H9 (cell line): ENCODE measurements around the gene PHLPP2. TPM values are rescaled to one million over a fixed set of nuclear protein-coding genes. Genes with fewer than 3 reads are reported as not detected.

Source experiments
- DNase-seq: peaks from one replicate; pipeline ENCODE4 v3.0.0-alpha.2; 2017
- H2AFZ ChIP-seq: one replicate; pipeline ENCODE4 v1.6.1; 2013; ENCODE audit warnings: mild to moderate bottlenecking, low read length, control low read depth, moderate library complexity
- H2AK5ac ChIP-seq: 2 replicates; pipeline ENCODE4 v1.6.1; 2013; ENCODE audit warnings: low read length, control low read depth, mixed read lengths; ENCODE audit not compliant: insufficient read length
- H2BK120ac ChIP-seq: one replicate; pipeline ENCODE4 v1.6.1; 2013; ENCODE audit warnings: low read depth, mild to moderate bottlenecking, low read length, control low read depth, inconsistent platforms; ENCODE audit not compliant: poor library complexity, severe bottlenecking
- H2BK12ac ChIP-seq: 2 replicates; pipeline ENCODE4 v1.6.1; 2013; ENCODE audit warnings: low read length, control low read depth, mixed read lengths, low read depth; ENCODE audit not compliant: insufficient read length
- H2BK15ac ChIP-seq: 2 replicates; pipeline ENCODE4 v1.6.1; 2013; ENCODE audit warnings: low read depth, low read length, control low read depth
- H2BK20ac ChIP-seq: one replicate; pipeline ENCODE4 v1.6.1; 2013; ENCODE audit warnings: low read depth, mild to moderate bottlenecking, low read length, control low read depth, inconsistent platforms; ENCODE audit not compliant: poor library complexity, severe bottlenecking
- H2BK5ac ChIP-seq: 2 replicates; pipeline ENCODE4 v1.6.1; 2013; ENCODE audit warnings: low read length, control low read depth, mixed read lengths; ENCODE audit not compliant: insufficient read length
- H3K14ac ChIP-seq: 2 replicates; pipeline ENCODE4 v1.6.1; 2013; ENCODE audit warnings: low read length, control low read depth; ENCODE audit not compliant: insufficient read depth
- H3K18ac ChIP-seq: 2 replicates; pipeline ENCODE4 v1.6.1; 2013; ENCODE audit warnings: low read depth, mild to moderate bottlenecking, mixed read lengths, low read length, control low read depth; ENCODE audit not compliant: insufficient read length
- H3K23ac ChIP-seq: 2 replicates; pipeline ENCODE4 v1.6.1; 2013; ENCODE audit warnings: low read length, control low read depth, mixed read lengths, low read depth; ENCODE audit not compliant: insufficient read length
- H3K23me2 ChIP-seq: 2 replicates; pipeline ENCODE4 v1.6.1; 2013; ENCODE audit warnings: low read depth, mild to moderate bottlenecking, mixed read lengths, low read length, control low read depth; ENCODE audit not compliant: insufficient read length, poor library complexity, severe bottlenecking
- H3K27ac ChIP-seq: 2 replicates; pipeline ENCODE4 v1.5.1; 2013; ENCODE audit warnings: low read length, control low read depth, mixed read lengths, low read depth; ENCODE audit not compliant: insufficient read length
- H3K27me3 ChIP-seq: 2 replicates; pipeline ENCODE4 v1.6.1; 2013; ENCODE audit warnings: low read length, control low read depth, inconsistent platforms; ENCODE audit not compliant: insufficient read depth
- H3K4ac ChIP-seq: 2 replicates; pipeline ENCODE4 v1.6.1; 2013; ENCODE audit warnings: low read depth, mild to moderate bottlenecking, control low read depth, inconsistent platforms, low read length, moderate library complexity
- H3K4me1 ChIP-seq: 2 replicates; pipeline ENCODE4 v1.6.1; 2013; ENCODE audit warnings: low read length, control low read depth, inconsistent platforms; ENCODE audit not compliant: insufficient read depth
- H3K4me2 ChIP-seq: 2 replicates; pipeline ENCODE4 v1.6.1; 2013; ENCODE audit warnings: low read length, control low read depth, mixed read lengths; ENCODE audit not compliant: insufficient read length, insufficient read depth
- H3K56ac ChIP-seq: 2 replicates; pipeline ENCODE4 v1.6.1; 2013; ENCODE audit warnings: low read depth, mild to moderate bottlenecking, mixed read lengths, low read length, control low read depth; ENCODE audit not compliant: insufficient read length
- H3K79me1 ChIP-seq: 2 replicates; pipeline ENCODE4 v1.6.1; 2013; ENCODE audit warnings: low read depth, mild to moderate bottlenecking, moderate library complexity, low read length, control low read depth, inconsistent platforms; ENCODE audit not compliant: insufficient read depth, poor library complexity, severe bottlenecking
- H3K79me2 ChIP-seq: 2 replicates; pipeline ENCODE4 v1.6.1; 2013; ENCODE audit warnings: low read length, control low read depth, inconsistent platforms; ENCODE audit not compliant: insufficient read depth
- H3K9ac ChIP-seq: 2 replicates; pipeline ENCODE4 v1.6.1; 2013; ENCODE audit warnings: low read length, control low read depth, mixed read lengths; ENCODE audit not compliant: insufficient read length; ENCODE audit errors: extremely low read depth
- H3K9me3 ChIP-seq: one replicate; pipeline ENCODE4 v1.6.1; 2013; ENCODE audit warnings: low read depth, low read length, inconsistent platforms; ENCODE audit not compliant: control insufficient read depth
- H3T11ph ChIP-seq: one replicate; pipeline ENCODE4 v1.6.1; 2013; ENCODE audit warnings: mild to moderate bottlenecking, low read length, control low read depth, inconsistent platforms
- H4K20me1 ChIP-seq: one replicate; pipeline ENCODE4 v1.6.1; 2013; ENCODE audit not compliant: control insufficient read depth, insufficient read length, insufficient read depth
- H4K5ac ChIP-seq: 2 replicates; pipeline ENCODE4 v1.6.1; 2013; ENCODE audit warnings: low read depth, mild to moderate bottlenecking, mixed read lengths, low read length, control low read depth; ENCODE audit not compliant: insufficient read length
- H4K8ac ChIP-seq: replicated peaks from 2 replicates; pipeline ENCODE4 v1.6.1; 2013; ENCODE audit warnings: low read length, control low read depth, mixed read lengths, low read depth; ENCODE audit not compliant: insufficient read length
- H4K91ac ChIP-seq: 2 replicates; pipeline ENCODE4 v1.6.1; 2013; ENCODE audit warnings: low read depth, mild to moderate bottlenecking, moderate library complexity, mixed read lengths, low read length, control low read depth; ENCODE audit not compliant: insufficient read length
- H3K27ac Mint-ChIP-seq, 3 experiments: 2 replicates in 2 of 3; 3 replicates in 1 of 3; pipeline ENCODE4 v1.8.0; 2020 to 2021; ENCODE audit warnings: mixed read lengths in 3 of 3, mild to moderate bottlenecking in 1 of 3, moderate library complexity in 1 of 3
- H3K27me3 Mint-ChIP-seq: 2 replicates; pipeline ENCODE4 v1.8.0; 2021; ENCODE audit warnings: low read depth, mild to moderate bottlenecking, moderate library complexity, mixed read lengths
- H3K36me3 Mint-ChIP-seq, 3 experiments: 2 replicates in 2 of 3; 3 replicates in 1 of 3; pipeline ENCODE4 v1.8.0; 2020 to 2021; ENCODE audit warnings: low read depth in 3 of 3, mixed read lengths in 3 of 3; ENCODE audit not compliant: insufficient read depth in 1 of 3
- H3K4me1 Mint-ChIP-seq, 2 experiments: 2 replicates each; pipeline ENCODE4 v1.8.0; 2020; ENCODE audit warnings: mixed read lengths in 2 of 2
- H3K4me3 Mint-ChIP-seq, 2 experiments: 2 replicates in 1 of 2; 3 replicates in 1 of 2; pipeline ENCODE4 v1.8.0; 2020 to 2021; ENCODE audit warnings: mild to moderate bottlenecking in 2 of 2, mixed read lengths in 2 of 2, moderate library complexity in 1 of 2
- H3K9me3 Mint-ChIP-seq, 2 experiments: 2 replicates in 1 of 2; 3 replicates in 1 of 2; pipeline ENCODE4 v1.8.0; 2020; ENCODE audit warnings: mild to moderate bottlenecking in 2 of 2, mixed read lengths in 2 of 2, moderate library complexity in 1 of 2
- WGBS: extraction: QIAGEN DNeasy Blood & Tissue Kit; methylation state at CpG from one replicate; pipeline ENCODE4 v1.1.7; 2013; ENCODE audit warnings: missing lambda C conversion rate, low lambda C conversion rate, mixed read lengths; ENCODE audit not compliant: insufficient read length; ENCODE audit errors: extremely low coverage; 5-methylcytosine and 5-hydroxymethylcytosine counted together
- total RNA-seq: library from RNA; stranded (reverse); gene quantifications from 2 replicates; pipeline ENCODE4 v1.2.1, GENCODE V29; 2021
- TF ChIP-seq, protein P1 (sequence below): fragments of 200-600 bp; sonication (generic); conservative IDR thresholded peaks from 3 replicates; pipeline ENCODE4 v1.8.0; 2021; ENCODE audit warnings: antibody characterized with exemption, mild to moderate bottlenecking

Gene PHLPP2
- total RNA-seq, 1 experiment from 2014 or later = 23.2 TPM

- H4K5ac ChIP-seq = no peak overlapping the region
- H2BK12ac ChIP-seq = no peak overlapping the region
- H3K27ac Mint-ChIP-seq = no peak overlapping the region; a peak in 3 of 7 replicates
- H3K4me1 Mint-ChIP-seq = peaks cover 0 to 2% of the 10 kb centered on the region in 2 experiments; a peak in 1 of 4 replicates
- H3K27me3 Mint-ChIP-seq = no peaks in the 10 kb centered on the region
- H3K56ac ChIP-seq = no peak overlapping the region
- H2BK20ac ChIP-seq = no peak overlapping the region
- H4K20me1 ChIP-seq = no peaks in the 10 kb centered on the region
- TF ChIP-seq, protein P1, sequence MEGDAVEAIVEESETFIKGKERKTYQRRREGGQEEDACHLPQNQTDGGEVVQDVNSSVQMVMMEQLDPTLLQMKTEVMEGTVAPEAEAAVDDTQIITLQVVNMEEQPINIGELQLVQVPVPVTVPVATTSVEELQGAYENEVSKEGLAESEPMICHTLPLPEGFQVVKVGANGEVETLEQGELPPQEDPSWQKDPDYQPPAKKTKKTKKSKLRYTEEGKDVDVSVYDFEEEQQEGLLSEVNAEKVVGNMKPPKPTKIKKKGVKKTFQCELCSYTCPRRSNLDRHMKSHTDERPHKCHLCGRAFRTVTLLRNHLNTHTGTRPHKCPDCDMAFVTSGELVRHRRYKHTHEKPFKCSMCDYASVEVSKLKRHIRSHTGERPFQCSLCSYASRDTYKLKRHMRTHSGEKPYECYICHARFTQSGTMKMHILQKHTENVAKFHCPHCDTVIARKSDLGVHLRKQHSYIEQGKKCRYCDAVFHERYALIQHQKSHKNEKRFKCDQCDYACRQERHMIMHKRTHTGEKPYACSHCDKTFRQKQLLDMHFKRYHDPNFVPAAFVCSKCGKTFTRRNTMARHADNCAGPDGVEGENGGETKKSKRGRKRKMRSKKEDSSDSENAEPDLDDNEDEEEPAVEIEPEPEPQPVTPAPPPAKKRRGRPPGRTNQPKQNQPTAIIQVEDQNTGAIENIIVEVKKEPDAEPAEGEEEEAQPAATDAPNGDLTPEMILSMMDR = no peak
- H3K9me3 Mint-ChIP-seq = no peaks in the 10 kb centered on the region
- no peak overlapping the region for H2BK120ac ChIP-seq
- H3K79me2 ChIP-seq = peaks cover under 1% of the 10 kb centered on the region; the same call in 1 of the 2 replicates
- H2AK5ac ChIP-seq = no peak overlapping the region
- H3K27ac ChIP-seq = no peak overlapping the region
- no peak overlapping the region for H2AFZ ChIP-seq
- DNase-seq = no peak
- no peak overlapping the region for H3K14ac ChIP-seq
- no peak overlapping the region for H4K91ac ChIP-seq
- no peaks in the 10 kb centered on the region for H3K9me3 ChIP-seq
- no peak overlapping the region for H3K18ac ChIP-seq
- peaks cover 11 to 50% (median 16%) of the 10 kb centered on the region in 3 experiments for H3K36me3 Mint-ChIP-seq
- H3K23ac ChIP-seq = no peak overlapping the region
- H2BK15ac ChIP-seq = no peak overlapping the region
- no peaks in the 10 kb centered on the region for H3K79me1 ChIP-seq
- H3K23me2 ChIP-seq = no peaks in the 10 kb centered on the region
- WGBS = no CpG with 5 or more reads among the region's 3 CpGs
- no peak overlapping the region for H4K8ac ChIP-seq
- H3K9ac ChIP-seq = no peak overlapping the region
- H3K4me3 Mint-ChIP-seq = no peak overlapping the region
- no peak overlapping the region for H3T11ph ChIP-seq
- no peaks in the 10 kb centered on the region for H3K27me3 ChIP-seq
- H2BK5ac ChIP-seq = no peak overlapping the region
- H3K4me1 ChIP-seq = 0 out of 2 replicates have a peak, but pooled peaks cover 3% of the 10 kb centered on the region
- H3K4ac ChIP-seq = no peak overlapping the region
- H3K4me2 ChIP-seq = no peak overlapping the region
Measured at GRCh38 chr16:71698491-71698890, 26.0 kb downstream of the PHLPP2 start.
